ENCODE measurements around the gene ULBP3. TPM values are rescaled to one million over a fixed set of nuclear protein-coding genes. Genes with fewer than 3 reads are reported as not detected.
"Not testable (repeated sequence)": the region's sequence is repeated elsewhere in the genome, so short reads cannot be mapped to it uniquely, and the experiment has no call there.

Gene ULBP3
- total RNA-seq, 1 donor from 2014 or later: 2.5 TPM

- no peak for DNase-seq (ENCODE audit: low spot score)
These were observed 25.8 kb downstream of the ULBP3 start for GRCh38 chr6:150043096-150043495.

GRCh38 chr6:150038202-150039062 is 30.5 kb downstream of the ULBP3 start:
- no peak for DNase-seq (ENCODE audit: low spot score)

- no peak for DNase-seq (ENCODE audit: low spot score)
These were observed 31.3 kb downstream of the ULBP3 start for GRCh38 chr6:150037526-150038201.

GRCh38 chr6:150036081-150036480 is 32.8 kb downstream of the ULBP3 start:
- no peak for DNase-seq (ENCODE audit: low spot score)

GRCh38 chr6:150033207-150033771 is 35.6 kb downstream of the ULBP3 start:
- DNase-seq (ENCODE audit: low spot score): no peak

- DNase-seq (ENCODE audit: low spot score): no peak
These were observed 36.3 kb downstream of the ULBP3 start for GRCh38 chr6:150032598-150032997.

GRCh38 chr6:150030611-150031010 is 38.3 kb downstream of the ULBP3 start:
- DNase-seq (ENCODE audit: low spot score): no peak

GRCh38 chr6:150029749-150030148 is 39.2 kb downstream of the ULBP3 start:
- DNase-seq (ENCODE audit: low spot score): no peak

- no peak for DNase-seq (ENCODE audit: low spot score)
These were observed 39.6 kb downstream of the ULBP3 start for GRCh38 chr6:150029276-150029675.

- DNase-seq (ENCODE audit: low spot score): no peak
These were observed 40.1 kb downstream of the ULBP3 start for GRCh38 chr6:150028799-150029198.

- DNase-seq (ENCODE audit: low spot score): no peak
These were observed 40.9 kb downstream of the ULBP3 start for GRCh38 chr6:150027806-150028565.

GRCh38 chr6:150026976-150027805 is 41.7 kb downstream of the ULBP3 start:
- DNase-seq (ENCODE audit: low spot score): no peak

- no peak for DNase-seq (ENCODE audit: low spot score)
These were observed 43.6 kb downstream of the ULBP3 start, which contains the start of gene RAET1L for GRCh38 chr6:150025201-150025917. TSS of gene RAET1L (minus strand) at chr6:150025532. CDS start at chr6:150025471, 61 bp downstream.

GRCh38 chr6:150024646-150025155 is 44.2 kb downstream of the ULBP3 start:
- DNase-seq (ENCODE audit: low spot score): no peak

- DNase-seq (ENCODE audit: low spot score): not testable (repeated sequence)
These were observed 44.9 kb downstream of the ULBP3 start for GRCh38 chr6:150024021-150024420.

- DNase-seq (ENCODE audit: low spot score): not testable (repeated sequence)
These were observed 47.1 kb downstream of the ULBP3 start for GRCh38 chr6:150021870-150022269.

GRCh38 chr6:150018846-150019580 is 49.9 kb downstream of the ULBP3 start:
- no peak for DNase-seq (ENCODE audit: low spot score)

- not testable (repeated sequence) for DNase-seq (ENCODE audit: low spot score)
These were observed 51.8 kb downstream of the ULBP3 start for GRCh38 chr6:150017186-150017521.

Data from mucosa of gallbladder (tissue), 1 donor.